ENCODE measurements around the gene GRB10. TPM values are rescaled to one million over a fixed set of nuclear protein-coding genes. Genes with fewer than 3 reads are reported as not detected.

The GRB10 gene
- total and polyA plus RNA-seq, 2 of the 8 experiments (the other 6 are each of a cell fraction or from before 2014, with no cell fraction given), result 35.7 to 97.0 TPM

DNA sequence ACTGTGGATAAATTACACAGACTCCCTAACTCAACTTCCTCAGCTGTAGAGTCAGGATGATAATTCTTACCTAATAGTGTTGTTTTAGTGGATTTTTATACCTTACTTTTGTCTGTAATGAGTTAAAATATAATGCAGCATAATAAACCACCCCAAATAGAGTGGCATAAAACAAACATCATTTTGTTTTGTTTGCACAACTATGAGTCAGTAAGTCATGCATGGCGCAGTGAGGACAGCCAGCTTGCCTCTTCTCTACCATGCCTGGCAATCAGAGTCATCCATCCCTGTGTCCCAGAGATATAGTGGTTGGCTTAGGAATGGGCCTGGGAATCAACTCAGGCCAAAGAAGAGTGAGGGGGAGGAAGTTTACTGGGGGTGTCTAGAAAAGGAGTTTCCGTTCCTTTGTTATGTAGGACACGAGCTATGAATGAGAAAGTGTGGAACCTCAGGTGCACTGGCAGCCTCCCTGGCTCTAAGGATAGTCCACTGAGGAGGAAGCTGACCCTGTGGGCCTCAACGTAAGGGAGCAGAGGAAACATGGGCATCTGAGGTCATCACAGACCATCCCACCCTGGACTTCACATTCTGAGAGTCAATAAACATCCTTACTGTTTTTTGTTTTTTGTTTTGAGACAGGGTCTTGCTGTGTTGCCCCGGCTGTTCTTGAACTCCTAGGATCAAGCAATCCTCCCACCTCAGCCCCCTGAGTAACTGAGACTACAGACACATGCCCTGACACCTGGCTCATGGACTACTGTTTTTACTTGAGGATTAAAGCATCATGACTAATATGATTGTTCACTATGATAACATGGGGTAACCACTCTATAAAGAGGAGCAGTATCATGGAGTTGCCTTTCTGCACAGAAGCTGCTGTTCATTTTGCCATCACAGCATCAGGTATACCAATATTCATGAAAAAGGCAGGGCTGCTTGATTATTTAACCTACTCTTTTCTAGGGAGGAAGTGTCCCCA, 21.0 kb upstream of the GRB10 start:
- Histone ChIP-seq H3K4ac (replicated peaks; ENCODE audit: insufficient read length, low read depth, low read length) (no peak overlapping the region), H4K5ac (ENCODE audit: insufficient read length, low read depth, low read length) (no peak overlapping the region), H3K9me3 (ENCODE audit: insufficient read depth in 2 of 2, low read depth in 1 of 2, low read length in 1 of 2) (no peaks in the 10 kb centered on the region; a peak in 1 of 4 replicates), H2AK5ac (ENCODE audit: low read depth, low read length) (no peak overlapping the region), H3K23ac (ENCODE audit: insufficient read length) (no peak overlapping the region), H2BK5ac (ENCODE audit: low read depth, low read length) (0 out of 2 replicates have a peak overlapping the region, but pooled peaks have one; percentile 66), H2BK120ac (replicated peaks; ENCODE audit: low read depth, low read length) (no peak overlapping the region), H3K18ac (ENCODE audit: extremely low read depth, low read length) (no peak overlapping the region; the same call in 1 of the 2 replicates), H4K8ac (ENCODE audit: extremely low read depth, insufficient read depth, low read length) (no peak overlapping the region), H2AFZ (ENCODE audit: low read length) (no peak overlapping the region), H3K79me2 (ENCODE audit: control insufficient read depth in 1 of 2, insufficient read depth in 2 of 2, low read length in 2 of 2) (no peaks in the 10 kb centered on the region), H2BK12ac (ENCODE audit: low read depth, low read length) (no peak overlapping the region), H3K9ac (replicated peaks in 1 of 4; ENCODE audit: extremely low read depth in 1 of 4, low read depth in 3 of 4, low read length in 3 of 4) (no peak overlapping the region; a peak in 1 of 7 replicates), H4K91ac (replicated peaks; ENCODE audit: insufficient read length, low read length) (peak overlapping the region; percentile 3), H3K56ac (replicated peaks; ENCODE audit: insufficient read length, low read depth, low read length) (no peak overlapping the region), H3K27me3 (replicated peaks in 1 of 4; ENCODE audit: control insufficient read depth in 3 of 4, extremely low read depth in 1 of 4, insufficient read depth in 3 of 4, low read length in 3 of 4) (no peaks in the 10 kb centered on the region; a peak in 1 of 7 replicates), H3K4me2 (ENCODE audit: insufficient read depth in 1 of 2, low read depth in 2 of 2, low read length in 2 of 2) (peak overlapping the region in 1 of 2 experiments; percentile 35; a peak in 1 of 4 replicates), H3K4me3 (ENCODE audit: extremely low read depth in 1 of 4, insufficient read depth in 2 of 4, low read depth in 3 of 4, low read length in 4 of 4) (no peak overlapping the region), H3K79me1 (ENCODE audit: low read depth, low read length) (no peaks in the 10 kb centered on the region), H3K23me2 (ENCODE audit: low read depth, low read length) (no peaks in the 10 kb centered on the region), H2BK15ac (ENCODE audit: low read length) (no peak overlapping the region), H3K27ac (ENCODE audit: low read depth, low read length) (no peak overlapping the region), H3K14ac (ENCODE audit: insufficient read length) (no peak overlapping the region), H3K36me3 (ENCODE audit: control insufficient read depth in 2 of 4, insufficient read depth in 4 of 4, low read length in 3 of 4) (no peaks in the 10 kb centered on the region), H4K20me1 (replicated peaks in 1 of 2; ENCODE audit: control insufficient read depth in 1 of 2, insufficient read depth in 2 of 2, low read length in 2 of 2) (no peaks in the 10 kb centered on the region), H2BK20ac (ENCODE audit: low read length) (0 out of 2 replicates have a peak overlapping the region, but pooled peaks have one; percentile 48), H3K4me1 (replicated peaks in 1 of 4; ENCODE audit: control insufficient read depth in 3 of 4, insufficient read depth in 4 of 4, low read length in 3 of 4) (peaks cover 0 to 4% (median 0%) of the 10 kb centered on the region in 4 experiments; a peak in 2 of 7 replicates)
- POLR2A ChIA-PET (ENCODE audit: partially characterized antibody), result interaction anchor here (1.1 to 1.7 kb wide), 2 partner anchors 10 to 12 kb away, joined by 3 to 5 read pairs; no protein-coding TSS in a partner anchor
- CTCF ChIA-PET (ENCODE audit: partially characterized antibody), result interaction anchor here (0.8 to 1.7 kb wide), 4 partner anchors 9 to 111 kb away, joined by 3 to 4 read pairs (median 3); no protein-coding TSS in a partner anchor
- FAIRE-seq, result peak; percentile 50
- DNase-seq (ENCODE audit: low read depth in 1 of 2, low spot score in 2 of 2), result no peak
- TF ChIP-seq KDM1A (IDR thresholded peaks at IDR 0.05; ENCODE audit: borderline replicate concordance, low read length), result peak; percentile 42; the same call in 1 of the 2 replicates
- no peak for TF ChIP-seq SUZ12 (IDR thresholded peaks at IDR 0.05; ENCODE audit: low read length)
- TF ChIP-seq CBX5 (IDR thresholded peaks at IDR 0.05; ENCODE audit: low read depth, low read length), result no peak
- WGBS, 2 experiments (ENCODE audit: extremely low coverage in 1 of 2, insufficient coverage in 1 of 2, insufficient read length in 1 of 2, insufficient replicate concordance in 2 of 2, low coverage in 1 of 2, low lambda C conversion rate in 2 of 2, missing lambda C conversion rate in 1 of 2), result 74% methylated on average over 5 of the region's 5 CpGs; no CpG with 5 or more reads in 1 of the 2 experiments

Data from H1 (cell line).